LNCAP (cell line): ENCODE measurements around the gene PPCS.

Experiments used
- CTCF ChIP-seq: fragments of 450-650 bp; IDR thresholded peaks from 2 replicates; pipeline ENCODE4 v1.5.1; 2017; ENCODE audit warnings: mild to moderate bottlenecking

PPCS gene

GRCh38 chr1:42454403-42454802, 1.9 kb upstream of the PPCS start:
- TF ChIP-seq CTCF = no peak

- no peak for TF ChIP-seq CTCF
Observed at GRCh38 chr1:42456754-42457089, 379 bp downstream of the PPCS start.

- no peak for TF ChIP-seq CTCF
Observed at GRCh38 chr1:42461196-42461595, 4.9 kb downstream of the PPCS start.

- no peak for TF ChIP-seq CTCF
Observed at GRCh38 chr1:42462828-42463763, 6.8 kb downstream of the PPCS start, which contains the start of gene CCDC30. CCDC30 (plus strand) TSS chr1:42463286; CDS start chr1:42480552, 17,266 bp downstream.

GRCh38 chr1:42463921-42464320, 7.6 kb downstream of the PPCS start:
- TF ChIP-seq CTCF = no peak

GRCh38 chr1:42466030-42466429, 9.7 kb downstream of the PPCS start:
- TF ChIP-seq CTCF = no peak

GRCh38 chr1:42469727-42470126, 13.4 kb downstream of the PPCS start:
- TF ChIP-seq CTCF = no peak
